HCT116 (cell line): Measurements from ENCODE around the gene RNF144B. TPM values are rescaled to one million over a fixed set of nuclear protein-coding genes. Genes with fewer than 3 reads are reported as not detected.
"Not testable (repeated sequence)": the region's sequence is repeated elsewhere in the genome, so short reads cannot be mapped to it uniquely, and the experiment has no call there.

Source experiments
- ATAC-seq: fragments of 200-7000 bp; cut with Tn5 transposase; 2 replicates; pipeline ENCODE4 v1.9.1; 2020; ENCODE audit warnings: mild to moderate bottlenecking, moderate library complexity
- BruUV-seq: library from RNA; stranded (reverse); fragments of 400-500 nt; replicated peaks from 2 replicates; lab custom pipeline; 2021; lab: Mats Ljungman, UMichigan
- CTCF ChIA-PET: fragments of 300-600 bp; sonication (Branson Sonifier 250); formaldehyde crosslinking; loops from one replicate; lab custom pipeline; 2021; ENCODE audit warnings: antibody characterized with exemption; lab: Charles Lee
- POLR2A ChIA-PET: fragments of 300-600, 350-600 bp; sonication (Branson Sonifier 250); formaldehyde crosslinking; loops from one replicate; lab custom pipeline; 2021; ENCODE audit warnings: antibody characterized with exemption; lab: Charles Lee
- RAD21 ChIA-PET, 2 experiments: fragments of 300-600 bp; sonication (Branson Sonifier 250); formaldehyde crosslinking; loops; one replicate each; lab custom pipeline; 2023; ENCODE audit warnings: low total read pairs in 2 of 2; ENCODE audit not compliant: uncharacterized antibody in 2 of 2, unreplicated experiment in 2 of 2, low non-redundant PET in 1 of 2; lab: Charles Lee
- DNase-seq: peaks from one replicate; pipeline ENCODE4 v3.0.0-alpha.2; 2010; ENCODE audit warnings: low read depth, low spot score
- H2AFZ ChIP-seq: fragments of 200-600 bp; shearing (Covaris generic), sonication (generic); 2 replicates; pipeline ENCODE4 v1.6.1; 2017; ENCODE audit warnings: low read depth, mixed run types, mixed read lengths, antibody characterized with exemption, low read length; ENCODE audit not compliant: poor library complexity, severe bottlenecking
- H3K27ac ChIP-seq: 2 replicates; pipeline ENCODE4 v1.5.1; 2012; ENCODE audit warnings: low read depth, low read length
- H3K27me3 ChIP-seq: fragments of 200-600 bp; sonication (generic); 2 replicates; pipeline ENCODE4 v1.6.1; 2016; ENCODE audit warnings: mixed run types, low read length, mixed read lengths; ENCODE audit not compliant: insufficient read depth
- H3K36me3 ChIP-seq, 2 experiments: fragments of 200-500 bp in 1 of 2; fragments of 200-600 bp in 1 of 2; sonication (Bioruptor generic) in 1 of 2; sonication (generic) in 1 of 2; 2 replicates each; pipeline versions ENCODE4 v1.5.1 to v1.6.1; 2014 to 2016; ENCODE audit warnings: low read length in 2 of 2, inconsistent platforms in 1 of 2, mixed read lengths in 1 of 2, mixed run types in 1 of 2; ENCODE audit not compliant: insufficient read depth in 2 of 2, control insufficient read depth in 1 of 2
- H3K4me1 ChIP-seq, 2 experiments: fragments of 200-600 bp in 1 of 2; sonication (generic) in 1 of 2; 2 replicates each; pipeline versions ENCODE4 v1.5.1 to v1.6.1; 2012 to 2017; ENCODE audit warnings: low read length in 2 of 2, inconsistent platforms in 1 of 2, mild to moderate bottlenecking in 1 of 2, mixed read lengths in 1 of 2, mixed run types in 1 of 2, moderate library complexity in 1 of 2; ENCODE audit not compliant: insufficient read depth in 2 of 2, control insufficient read depth in 1 of 2
- H3K4me2 ChIP-seq: fragments of 200-600 bp; sonication (generic); 2 replicates; pipeline ENCODE4 v1.6.1; 2017; ENCODE audit warnings: mixed run types, low read length, mixed read lengths
- H3K4me3 ChIP-seq, 2 experiments: fragments of 200-600 bp in 1 of 2; sonication (generic) in 1 of 2; replicated peaks in 1 of 2; 2 replicates each; pipeline ENCODE4 v1.5.1; 2011 to 2016; ENCODE audit warnings: low read length in 2 of 2, control low read depth in 1 of 2, low read depth in 1 of 2, mild to moderate bottlenecking in 1 of 2, mixed read lengths in 1 of 2, mixed run types in 1 of 2
- H3K79me2 ChIP-seq: fragments of 200-600 bp; sonication (generic); 2 replicates; pipeline ENCODE4 v1.6.1; 2017; ENCODE audit warnings: mild to moderate bottlenecking, mixed run types, low read length, moderate library complexity, mixed read lengths; ENCODE audit not compliant: insufficient read depth
- H3K9ac ChIP-seq: fragments of 200-600 bp; sonication (generic); 2 replicates; pipeline ENCODE4 v1.6.1; 2016; ENCODE audit warnings: low read length, mixed read lengths
- H3K9me2 ChIP-seq: fragments of 200-600 bp; sonication (generic), shearing (Covaris generic); 2 replicates; pipeline ENCODE4 v1.6.1; 2017; ENCODE audit warnings: mixed run types, mild to moderate bottlenecking, moderate library complexity; ENCODE audit not compliant: insufficient read depth
- H3K9me3 ChIP-seq, 2 experiments: fragments of 200-500 bp in 1 of 2; fragments of 200-600 bp in 1 of 2; sonication (Bioruptor generic) in 1 of 2; sonication (generic) in 1 of 2; 2 replicates each; pipeline ENCODE4 v1.6.1; 2014 to 2017; ENCODE audit warnings: low read length in 2 of 2, mixed read lengths in 2 of 2, inconsistent platforms in 1 of 2, low read depth in 1 of 2, mild to moderate bottlenecking in 1 of 2, mixed run types in 1 of 2, moderate library complexity in 1 of 2; ENCODE audit not compliant: control insufficient read depth in 1 of 2, insufficient read depth in 1 of 2
- H4K20me1 ChIP-seq: fragments of 200-600 bp; sonication (generic), shearing (Covaris generic); 2 replicates; pipeline ENCODE4 v1.6.1; 2017; ENCODE audit warnings: mixed run types, mild to moderate bottlenecking, moderate library complexity; ENCODE audit not compliant: insufficient read depth
- ATF3 ChIP-seq: IDR thresholded peaks from 2 replicates; pipeline ENCODE4 v1.6.1; 2012
- CBX3 ChIP-seq: IDR thresholded peaks from 2 replicates; pipeline ENCODE4 v1.6.1; 2012; ENCODE audit warnings: low read depth
- CEBPB ChIP-seq: IDR thresholded peaks from 2 replicates; pipeline ENCODE4 v1.6.1; 2012; ENCODE audit warnings: low read depth
- EGR1 ChIP-seq: IDR thresholded peaks from 2 replicates; pipeline ENCODE4 v1.6.1; 2012; ENCODE audit warnings: low read depth
- ELF1 ChIP-seq: IDR thresholded peaks from 2 replicates; pipeline ENCODE4 v1.6.1; 2012; ENCODE audit warnings: low read depth, borderline replicate concordance
- FOSL1 ChIP-seq: IDR thresholded peaks from 2 replicates; pipeline ENCODE4 v1.6.1; 2012; ENCODE audit warnings: low read depth
- JUND ChIP-seq: IDR thresholded peaks from 2 replicates; pipeline ENCODE4 v1.6.1; 2012
- MAX ChIP-seq: IDR thresholded peaks from 2 replicates; pipeline ENCODE4 v1.6.1; 2012
- POLR2A ChIP-seq: IDR thresholded peaks from 2 replicates; pipeline ENCODE4 v1.7.0; 2011; ENCODE audit warnings: borderline replicate concordance; ENCODE audit not compliant: insufficient read depth, insufficient read length; ENCODE audit errors: extremely low read depth
- POLR2AphosphoS5 ChIP-seq: IDR thresholded peaks from 2 replicates; pipeline ENCODE4 v1.6.1; 2011; ENCODE audit warnings: mild to moderate bottlenecking, low read depth, low read length, moderate library complexity
- RAD21 ChIP-seq: IDR thresholded peaks from 2 replicates; pipeline ENCODE4 v1.6.1; 2012; ENCODE audit warnings: low read depth, mild to moderate bottlenecking
- SIN3A ChIP-seq: IDR thresholded peaks from 2 replicates; pipeline ENCODE4 v1.6.1; 2012; ENCODE audit warnings: low read depth
- SP1 ChIP-seq: IDR thresholded peaks from 2 replicates; pipeline ENCODE4 v1.6.1; 2012; ENCODE audit warnings: low read depth
- TCF7L2 ChIP-seq: IDR thresholded peaks from 2 replicates; pipeline ENCODE4 v1.7.0; 2011; ENCODE audit warnings: borderline replicate concordance, inconsistent platforms; ENCODE audit not compliant: insufficient read depth, insufficient read length; ENCODE audit errors: extremely low read depth
- YY1 ChIP-seq: IDR thresholded peaks from 2 replicates; pipeline ENCODE4 v1.6.1; 2011; ENCODE audit warnings: low read length, low read depth, moderate library complexity, mild to moderate bottlenecking; ENCODE audit not compliant: insufficient replicate concordance; ENCODE audit errors: extremely low read depth
- ZNF274 ChIP-seq: fragments of 200-500 bp; sonication (Bioruptor generic); IDR thresholded peaks from 2 replicates; pipeline ENCODE4 v1.6.1; 2014; ENCODE audit warnings: mild to moderate bottlenecking, low read depth, low read length, inconsistent platforms
- intact Hi-C: fragments of 100-400 bp; cut with micrococcal nuclease; formaldehyde crosslinking; loops from 2 replicates; pipeline ENCODE4 v1.10.0; 2022
- total RNA-seq: library from RNA; stranded (reverse); gene quantifications from one replicate; pipeline ENCODE4 v1.2.1, GENCODE V29; 2021; ENCODE audit not compliant: unreplicated experiment
- TF ChIP-seq, protein P1 (sequence below), 3 experiments: fragments of 200-600 bp in 1 of 3; sonication (generic) in 1 of 3; IDR thresholded peaks in 2 of 3; conservative IDR thresholded peaks in 1 of 3; 2 replicates each; pipeline ENCODE4 v1.5.1; 2012 to 2017; ENCODE audit warnings: low read depth in 2 of 3, low read length in 2 of 3, antibody characterized with exemption in 1 of 3, borderline replicate concordance in 1 of 3, control low read depth in 1 of 3, mild to moderate bottlenecking in 1 of 3, mixed read lengths in 1 of 3, mixed run types in 1 of 3, moderate library complexity in 1 of 3; ENCODE audit not compliant: insufficient read depth in 1 of 3

RNF144B gene
- total RNA-seq, 1 experiment from 2014 or later: 2.1 TPM

- TF ChIP-seq FOSL1 (no peak), EGR1 (no peak), JUND (no peak), CBX3 (no peak), RAD21 (no peak), MAX (no peak), YY1 (no peak), POLR2AphosphoS5 (no peak), ATF3 (no peak), SP1 (no peak)
These were observed 25.0 kb upstream of the RNF144B start (continued) for GRCh38 chr6:18362058-18362561.

DNA sequence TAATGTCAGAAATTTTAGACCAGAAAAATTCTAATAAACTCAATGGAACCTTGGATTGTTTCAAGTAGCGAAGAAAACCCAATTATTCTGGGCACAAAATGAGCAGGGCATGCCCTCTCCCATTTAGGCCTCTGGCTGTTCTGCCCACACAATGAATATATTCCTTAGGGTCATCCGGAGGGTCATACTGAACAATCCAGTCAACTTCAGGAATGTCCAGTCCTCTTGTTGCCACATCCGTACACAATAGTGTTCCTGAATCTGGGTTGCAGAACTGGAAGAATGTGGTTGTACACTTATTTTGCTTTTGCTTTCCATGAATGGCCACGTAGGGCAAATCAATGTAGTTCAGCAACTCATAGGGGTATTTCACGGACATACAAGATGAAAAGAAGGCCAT is 23.4 kb upstream of the RNF144B start:
- ATAC-seq (no peak), DNase-seq (no peak)
- no TSS peak for BruUV-seq
- Histone ChIP-seq H3K79me2 (no peaks in the 10 kb centered on the region), H3K27ac (no peak overlapping the region), H4K20me1 (no peaks in the 10 kb centered on the region), H3K9me2 (no peaks in the 10 kb centered on the region), H3K4me3 (no peak overlapping the region), H2AFZ (no peak overlapping the region), H3K9ac (no peak overlapping the region), H3K4me1 (no peaks in the 10 kb centered on the region), H3K9me3 (no peaks in the 10 kb centered on the region), H3K27me3 (no peaks in the 10 kb centered on the region), H3K4me2 (no peak overlapping the region), H3K36me3 (no peaks in the 10 kb centered on the region)
- intact Hi-C loops: no loop called here
- ChIA-PET CTCF (no interaction called here), POLR2A (no interaction called here), RAD21 (no interaction called here)
- TF ChIP-seq SP1 (no peak), ATF3 (no peak), TCF7L2 (no peak), SIN3A (no peak), POLR2A (no peak), POLR2AphosphoS5 (no peak), MAX (no peak), ELF1 (no peak), JUND (no peak), ZNF274 (no peak), RAD21 (no peak), CEBPB (no peak)
- TF ChIP-seq, protein P1, sequence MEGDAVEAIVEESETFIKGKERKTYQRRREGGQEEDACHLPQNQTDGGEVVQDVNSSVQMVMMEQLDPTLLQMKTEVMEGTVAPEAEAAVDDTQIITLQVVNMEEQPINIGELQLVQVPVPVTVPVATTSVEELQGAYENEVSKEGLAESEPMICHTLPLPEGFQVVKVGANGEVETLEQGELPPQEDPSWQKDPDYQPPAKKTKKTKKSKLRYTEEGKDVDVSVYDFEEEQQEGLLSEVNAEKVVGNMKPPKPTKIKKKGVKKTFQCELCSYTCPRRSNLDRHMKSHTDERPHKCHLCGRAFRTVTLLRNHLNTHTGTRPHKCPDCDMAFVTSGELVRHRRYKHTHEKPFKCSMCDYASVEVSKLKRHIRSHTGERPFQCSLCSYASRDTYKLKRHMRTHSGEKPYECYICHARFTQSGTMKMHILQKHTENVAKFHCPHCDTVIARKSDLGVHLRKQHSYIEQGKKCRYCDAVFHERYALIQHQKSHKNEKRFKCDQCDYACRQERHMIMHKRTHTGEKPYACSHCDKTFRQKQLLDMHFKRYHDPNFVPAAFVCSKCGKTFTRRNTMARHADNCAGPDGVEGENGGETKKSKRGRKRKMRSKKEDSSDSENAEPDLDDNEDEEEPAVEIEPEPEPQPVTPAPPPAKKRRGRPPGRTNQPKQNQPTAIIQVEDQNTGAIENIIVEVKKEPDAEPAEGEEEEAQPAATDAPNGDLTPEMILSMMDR (IDR thresholded peaks at IDR 0.05 in 2 of 3, conservative IDR thresholded peaks at IDR 0.05 in 1 of 3; ENCODE audit: borderline replicate concordance in 1 of 3, insufficient read depth in 1 of 3, low read depth in 2 of 3, low read length in 2 of 3): no peak

DNA sequence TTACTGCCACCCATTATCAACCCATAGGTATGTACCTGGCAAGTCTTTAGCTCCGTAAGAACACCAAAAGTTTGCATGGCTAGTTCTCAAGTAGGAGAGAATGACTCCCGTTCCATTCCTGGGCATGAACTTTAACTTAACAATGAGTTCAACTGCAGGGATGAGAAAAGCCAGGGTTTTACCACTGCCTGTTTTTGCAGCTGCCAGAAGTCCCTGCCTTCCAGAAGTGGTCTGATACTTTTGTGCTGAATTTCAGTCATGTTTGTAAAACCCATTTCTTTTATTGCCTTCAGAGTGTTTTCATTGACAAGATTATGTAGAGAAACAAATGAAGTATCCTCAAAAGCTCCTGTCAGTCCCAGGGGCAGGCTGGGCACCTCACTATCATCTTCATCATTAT is 22.6 kb upstream of the RNF144B start:
- H4K20me1 ChIP-seq, H3K4me3 ChIP-seq, DNase-seq, H3K9me2 ChIP-seq, intact Hi-C loops, H3K9ac ChIP-seq, ATAC-seq, H2AFZ ChIP-seq, H3K4me2 ChIP-seq, CTCF ChIA-PET, H3K27me3 ChIP-seq, H3K27ac ChIP-seq, H3K4me1 ChIP-seq, POLR2A ChIA-PET, H3K36me3 ChIP-seq, H3K79me2 ChIP-seq, RAD21 ChIA-PET, H3K9me3 ChIP-seq, BruUV-seq: not testable (repeated sequence)
